Thyroid gland (tissue), 4 donors: Measurements from ENCODE around the gene SGTB.

Source experiments
- POLR2A ChIP-seq, 2 donors: fragments of 450-650 bp; IDR thresholded peaks; one replicate each; pipeline ENCODE4 v1.6.1; 2017; ENCODE audit warnings: antibody characterized with exemption in 2 of 2, mild to moderate bottlenecking in 2 of 2, moderate library complexity in 1 of 2
- TF ChIP-seq, protein P1 (sequence below), 6 experiments: fragments of 200-600 bp in 3 of 6; fragments of 450-650 bp in 3 of 6; sonication (generic) in 3 of 6; IDR thresholded peaks; one replicate each; pipeline ENCODE4 v1.5.1; 2016 to 2019; ENCODE audit warnings: antibody characterized with exemption in 6 of 6, mild to moderate bottlenecking in 2 of 6, inconsistent platforms in 1 of 6, moderate library complexity in 1 of 6

DNA sequence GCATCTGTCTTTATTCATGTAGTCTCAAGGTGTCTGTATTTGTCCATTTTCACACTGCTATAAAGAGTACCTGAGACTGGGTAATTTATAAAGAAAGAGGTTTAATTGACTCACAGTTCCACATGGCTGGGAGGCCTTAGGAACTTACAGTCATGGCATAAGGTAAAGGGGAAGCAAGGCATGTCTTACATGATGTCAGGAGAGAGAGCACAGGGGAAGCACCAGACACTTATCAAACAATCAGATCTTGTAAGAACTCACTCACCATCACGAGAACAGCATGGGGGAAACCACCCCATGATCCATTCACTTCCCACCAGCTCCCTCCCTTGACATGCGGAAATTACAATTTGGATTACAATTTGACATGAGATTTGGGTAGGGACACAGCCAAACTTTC lies 44.3 kb upstream of the SGTB start:
- TF ChIP-seq, protein P1, sequence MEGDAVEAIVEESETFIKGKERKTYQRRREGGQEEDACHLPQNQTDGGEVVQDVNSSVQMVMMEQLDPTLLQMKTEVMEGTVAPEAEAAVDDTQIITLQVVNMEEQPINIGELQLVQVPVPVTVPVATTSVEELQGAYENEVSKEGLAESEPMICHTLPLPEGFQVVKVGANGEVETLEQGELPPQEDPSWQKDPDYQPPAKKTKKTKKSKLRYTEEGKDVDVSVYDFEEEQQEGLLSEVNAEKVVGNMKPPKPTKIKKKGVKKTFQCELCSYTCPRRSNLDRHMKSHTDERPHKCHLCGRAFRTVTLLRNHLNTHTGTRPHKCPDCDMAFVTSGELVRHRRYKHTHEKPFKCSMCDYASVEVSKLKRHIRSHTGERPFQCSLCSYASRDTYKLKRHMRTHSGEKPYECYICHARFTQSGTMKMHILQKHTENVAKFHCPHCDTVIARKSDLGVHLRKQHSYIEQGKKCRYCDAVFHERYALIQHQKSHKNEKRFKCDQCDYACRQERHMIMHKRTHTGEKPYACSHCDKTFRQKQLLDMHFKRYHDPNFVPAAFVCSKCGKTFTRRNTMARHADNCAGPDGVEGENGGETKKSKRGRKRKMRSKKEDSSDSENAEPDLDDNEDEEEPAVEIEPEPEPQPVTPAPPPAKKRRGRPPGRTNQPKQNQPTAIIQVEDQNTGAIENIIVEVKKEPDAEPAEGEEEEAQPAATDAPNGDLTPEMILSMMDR (IDR thresholded peaks at IDR 0.05) = no peak
- no peak for TF ChIP-seq POLR2A (IDR thresholded peaks at IDR 0.05)
